ENCODE measurements around the gene TET2.

GRCh38 chr4:105128208-105128607 lies 18.5 kb upstream of the TET2 start:
- TF ChIP-seq CTCF (IDR thresholded peaks at IDR 0.05) (no peak), POLR2A (IDR thresholded peaks at IDR 0.05) (no peak)
